AG04450 (cell line): ENCODE results near the gene PSME2. TPM values are rescaled to one million over a fixed set of nuclear protein-coding genes. Genes with fewer than 3 reads are reported as not detected.
A peak's percentile ranks its signal among the peaks of the same experiment; 100 is the strongest.

Experiments used
- CTCF ChIA-PET: fragments of 300-600, 350-600 bp; formaldehyde crosslinking; extraction: SDS; loops from one replicate; lab custom pipeline; 2022; ENCODE audit warnings: antibody characterized with exemption, inconsistent platforms; lab: Charles Lee
- POLR2A ChIA-PET: fragments of 350-600 bp; formaldehyde crosslinking; extraction: SDS; loops from one replicate; lab custom pipeline; 2021; ENCODE audit warnings: antibody characterized with exemption, inconsistent platforms; lab: Yijun Ruan, JAX
- DNase-seq: peaks from one replicate; pipeline ENCODE4 v3.0.0-alpha.2; 2011; ENCODE audit warnings: low read depth, low spot score
- H3K27ac ChIP-seq: one replicate; pipeline ENCODE4 v1.5.1; 2012; ENCODE audit warnings: low read depth, low read length, control low read depth
- H3K27me3 ChIP-seq: one replicate; pipeline ENCODE4 v1.6.0; 2012; ENCODE audit warnings: low read length; ENCODE audit not compliant: control insufficient read depth, insufficient read depth
- H3K4me3 ChIP-seq: 2 replicates; pipeline ENCODE4 v1.5.1; 2011; ENCODE audit warnings: mild to moderate bottlenecking, low read depth, low read length, control low read depth
- H3K9me3 ChIP-seq: 2 replicates; pipeline ENCODE4 v1.5.1; 2012; ENCODE audit warnings: low read length; ENCODE audit not compliant: control insufficient read depth, insufficient read depth
- CTCF ChIP-seq: IDR thresholded peaks from 2 replicates; pipeline ENCODE4 v1.5.1; 2011; ENCODE audit warnings: low read depth, low read length, control low read depth, inconsistent platforms
- polyA minus RNA-seq: library from RNA; depleted of rRNA, polyadenylated mRNA; stranded (reverse); fragments of >200 nt; gene quantifications from 2 replicates; pipeline ENCODE4 v1.2.3, GENCODE V29; 2011; rRNA and poly(A)+ RNA removed
- polyA plus RNA-seq: library from polyadenylated mRNA; depleted of rRNA; stranded (reverse); fragments of >200 nt; gene quantifications from 2 replicates; pipeline ENCODE4 v1.2.3, GENCODE V29; 2011; rRNA removed

PSME2 gene
- polyA plus RNA-seq (191 and 208 TPM in 2 replicates), polyA minus RNA-seq (52.3 and 55.0 TPM in 2 replicates)

GRCh38 chr14:24146453-24146977 is at the start of gene PSME2:
TSS of gene PSME2 (minus strand) at chr14:24146610. CDS start at chr14:24146581, 29 bp downstream.
- CTCF ChIA-PET, result interaction anchor here (0.6 to 4.7 kb wide), 7 partner anchors 9 to 1843 kb away, joined by 3 to 54 read pairs (median 4); partner anchors contain the start of genes CIDEB and IRF9
- POLR2A ChIA-PET, result interaction anchor here (0.6 to 2.1 kb wide), 10 partner anchors 9 to 101 kb away, joined by 3 to 17 read pairs (median 4); partner anchors contain the start of genes CHMP4A, DCAF11, IRF9 and NRL
- Histone ChIP-seq H3K4me3 (peak within 1 kb of the TSS; percentile 72), H3K27ac (peak within 1 kb of the TSS; percentile 90), H3K27me3 (no peaks in the 10 kb centered on the region), H3K9me3 (peaks cover 3% of the 10 kb centered on the region; the same call in 1 of the 2 replicates)
- peak; percentile 95 for DNase-seq
- TF ChIP-seq CTCF, result no peak

GRCh38 chr14:24195186-24196070 is 49.0 kb upstream of the PSME2 start, which contains the start of gene TM9SF1:
TSS of gene TM9SF1 (minus strand) at chr14:24195441. CDS start at chr14:24195019, 422 bp downstream.
- POLR2A ChIA-PET, result interaction anchor here (0.6 to 1.3 kb wide), 15 partner anchors 8 to 893 kb away, joined by 3 to 12 read pairs (median 3); partner anchors contain the start of genes CHMP4A, DCAF11, EMC9 and MDP1
- no peaks in the 10 kb centered on the region for H3K27me3 ChIP-seq
- CTCF ChIA-PET, result interaction anchor here (0.8 to 3.5 kb wide), 7 partner anchors 34 to 138 kb away, joined by 3 to 24 read pairs (median 4); partner anchors contain the start of genes IRF9 and TINF2
- H3K4me3 ChIP-seq, result peak within 1 kb of the TSS; percentile 87
- peak; percentile 64 for DNase-seq
- no peak for TF ChIP-seq CTCF
- H3K9me3 ChIP-seq, result no peaks in the 10 kb centered on the region; the same call in 1 of the 2 replicates
- H3K27ac ChIP-seq, result peak within 1 kb of the TSS; percentile 94

- ChIA-PET POLR2A (interaction anchor here (0.6 to 1.3 kb wide), 5 partner anchors 19 to 105 kb away, joined by 3 to 12 read pairs (median 3); partner anchors contain the start of genes CHMP4A and EMC9), CTCF (interaction anchor here (0.8 to 3.5 kb wide), 4 partner anchors 34 to 138 kb away, joined by 4 to 24 read pairs (median 4); partner anchors contain the start of genes IRF9 and TINF2)
- Histone ChIP-seq H3K27ac (peak overlapping the region; percentile 94), H3K27me3 (no peaks in the 10 kb centered on the region), H3K9me3 (no peaks in the 10 kb centered on the region; the same call in 1 of the 2 replicates), H3K4me3 (peak overlapping the region; percentile 87)
- no peak for TF ChIP-seq CTCF
- DNase-seq, result no peak
These were observed 48.4 kb upstream of the PSME2 start for GRCh38 chr14:24194873-24195185.

GRCh38 chr14:24194186-24194872 is 47.9 kb upstream of the PSME2 start:
- POLR2A ChIA-PET, result no interaction called here
- no peak overlapping the region for H3K27ac ChIP-seq

More at GRCh38 chr14:24194186-24194872, 47.9 kb upstream of the PSME2 start:
- Histone ChIP-seq H3K27me3 (no peaks in the 10 kb centered on the region), H3K9me3 (no peaks in the 10 kb centered on the region; the same call in 1 of the 2 replicates), H3K4me3 (peak overlapping the region; percentile 87)
- DNase-seq, result no peak
- CTCF ChIA-PET, result interaction anchor here (0.8 to 3.5 kb wide), 4 partner anchors 33 to 139 kb away, joined by 4 to 24 read pairs (median 4); partner anchors contain the start of genes IRF9 and TINF2
- TF ChIP-seq CTCF, result no peak
